HepG2 (cell line): ENCODE results near the gene PARD3. TPM values are rescaled to one million over a fixed set of nuclear protein-coding genes. Genes with fewer than 3 reads are reported as not detected.

Experiments
- BCL6 ChIP-seq: IDR thresholded peaks from 2 replicates; pipeline ENCODE4 v1.6.1; 2016; ENCODE audit warnings: missing genetic modification reagents, missing compliant biosample characterization
- CAMTA2 ChIP-seq: sonication (generic); formaldehyde crosslinking; IDR thresholded peaks from 2 replicates; pipeline ENCODE4 v1.4.0; 2020; ENCODE audit warnings: mild to moderate bottlenecking, missing genetic modification reagents, borderline replicate concordance
- HMG20B ChIP-seq: conservative IDR thresholded peaks from 2 replicates; pipeline ENCODE4 v1.6.1; 2016; ENCODE audit warnings: missing genetic modification reagents, missing compliant biosample characterization
- KAT2B ChIP-seq: fragments of 150-350 bp; IDR thresholded peaks from 2 replicates; pipeline ENCODE4 v1.6.1; 2014; ENCODE audit warnings: low read depth, low read length, borderline replicate concordance
- KIAA2018 ChIP-seq: sonication (generic); formaldehyde crosslinking; IDR thresholded peaks from 2 replicates; pipeline ENCODE4 v1.5.0; 2020; ENCODE audit warnings: mild to moderate bottlenecking, missing genetic modification reagents, borderline replicate concordance
- PAWR ChIP-seq: sonication (generic); formaldehyde crosslinking; IDR thresholded peaks from 2 replicates; pipeline ENCODE4 v1.4.0; 2020; ENCODE audit warnings: missing genetic modification reagents, mild to moderate bottlenecking, borderline replicate concordance
- SALL1 ChIP-seq: sonication (generic); formaldehyde crosslinking; IDR thresholded peaks from 2 replicates; pipeline ENCODE4 v1.8.0; 2022; ENCODE audit warnings: mild to moderate bottlenecking, missing genetic modification reagents
- SETDB1 ChIP-seq: sonication (generic); formaldehyde crosslinking; IDR thresholded peaks from 2 replicates; pipeline ENCODE4 v1.5.1; 2020; ENCODE audit warnings: missing genetic modification reagents, mild to moderate bottlenecking, borderline replicate concordance
- SNAPC4 ChIP-seq: sonication (generic); formaldehyde crosslinking; IDR thresholded peaks from 2 replicates; pipeline ENCODE4 v1.4.0; 2020; ENCODE audit warnings: mild to moderate bottlenecking, missing genetic modification reagents
- TRAFD1 ChIP-seq: sonication (generic); formaldehyde crosslinking; IDR thresholded peaks from 2 replicates; pipeline ENCODE4 v1.5.1; 2020; ENCODE audit warnings: missing genetic modification reagents, mild to moderate bottlenecking, borderline replicate concordance
- ZNF746 ChIP-seq: sonication (generic); formaldehyde crosslinking; IDR thresholded peaks from 2 replicates; pipeline ENCODE4 v1.8.0; 2022; ENCODE audit warnings: mild to moderate bottlenecking, missing genetic modification reagents
- ZNF841 ChIP-seq: sonication (generic); formaldehyde crosslinking; IDR thresholded peaks from 2 replicates; pipeline ENCODE4 v1.8.1; 2023; ENCODE audit warnings: missing genetic modification reagents, borderline replicate concordance
- polyA plus RNA-seq, 8 experiments: library from polyadenylated mRNA; depleted of rRNA in 3 of 8; stranded (reverse) in 7 of 8; unstranded in 1 of 8; fragments of >200 nt; fragmentation: Illumina TruSeq in 4 of 8; extraction: Trizol in 4 of 8; gene quantifications; 2 replicates each; pipeline versions ENCODE4 v1.2.1 to v1.2.3, GENCODE V29; 2011 to 2016; ENCODE audit warnings: low read depth in 4 of 8, missing spikeins in 1 of 8, mixed read lengths in 1 of 8; ENCODE audit not compliant: insufficient read depth in 1 of 8
- total RNA-seq, 5 experiments: library from RNA; depleted of rRNA; stranded (reverse); fragments of >200 nt; fragmentation: Illumina TruSeq; extraction: Trizol; gene quantifications; 2 replicates each; pipeline ENCODE4 v1.2.3, GENCODE V29; 2016; ENCODE audit warnings: low read depth in 1 of 5
- TF ChIP-seq, protein P1 (sequence below), 2 experiments: fragments of 450-650 bp in 1 of 2; sonication (generic) in 1 of 2; formaldehyde crosslinking; IDR thresholded peaks; 2 replicates each; pipeline versions ENCODE4 v1.5.0 to v1.8.0; 2020 to 2022; ENCODE audit warnings: mild to moderate bottlenecking in 1 of 2, missing genetic modification reagents in 1 of 2

PARD3 gene
- total and polyA plus RNA-seq, 2 of the 13 experiments (the other 11 are each of a cell fraction or from before 2014, with no cell fraction given) = 40.9 to 60.0 TPM

GRCh38 chr10:34648919-34649318 lies 166.2 kb downstream of the PARD3 start (continued):
- no peak for TF ChIP-seq KIAA2018 (CRISPR knock-in tag)
- no peak for TF ChIP-seq KAT2B
- no peak for TF ChIP-seq TRAFD1
- no peak for TF ChIP-seq BCL6 (CRISPR knock-in tag)
- TF ChIP-seq, protein P1, sequence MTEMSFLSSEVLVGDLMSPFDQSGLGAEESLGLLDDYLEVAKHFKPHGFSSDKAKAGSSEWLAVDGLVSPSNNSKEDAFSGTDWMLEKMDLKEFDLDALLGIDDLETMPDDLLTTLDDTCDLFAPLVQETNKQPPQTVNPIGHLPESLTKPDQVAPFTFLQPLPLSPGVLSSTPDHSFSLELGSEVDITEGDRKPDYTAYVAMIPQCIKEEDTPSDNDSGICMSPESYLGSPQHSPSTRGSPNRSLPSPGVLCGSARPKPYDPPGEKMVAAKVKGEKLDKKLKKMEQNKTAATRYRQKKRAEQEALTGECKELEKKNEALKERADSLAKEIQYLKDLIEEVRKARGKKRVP (CRISPR knock-in tag; IDR thresholded peaks at IDR 0.05) = no peak
- no peak for TF ChIP-seq SETDB1 (CRISPR knock-in tag)
- no peak for TF ChIP-seq ZNF841 (CRISPR knock-in tag)
- TF ChIP-seq SNAPC4 (CRISPR knock-in tag) = no peak
- no peak for TF ChIP-seq PAWR
- no peak for TF ChIP-seq ZNF746 (CRISPR knock-in tag)
- no peak for TF ChIP-seq SALL1
- TF ChIP-seq HMG20B (CRISPR knock-in tag) = no peak
- no peak for TF ChIP-seq CAMTA2
